GM19463 (cell line): ENCODE data around the gene CLRN3.

ENCODE experiments used
- ATAC-seq: cut with Tn5 transposase; IDR thresholded peaks from one replicate; pipeline ENCODE4 v1.9.1; 2021; ENCODE audit warnings: mild to moderate bottlenecking, moderate library complexity; ENCODE audit not compliant: unreplicated experiment

Gene CLRN3

DNA sequence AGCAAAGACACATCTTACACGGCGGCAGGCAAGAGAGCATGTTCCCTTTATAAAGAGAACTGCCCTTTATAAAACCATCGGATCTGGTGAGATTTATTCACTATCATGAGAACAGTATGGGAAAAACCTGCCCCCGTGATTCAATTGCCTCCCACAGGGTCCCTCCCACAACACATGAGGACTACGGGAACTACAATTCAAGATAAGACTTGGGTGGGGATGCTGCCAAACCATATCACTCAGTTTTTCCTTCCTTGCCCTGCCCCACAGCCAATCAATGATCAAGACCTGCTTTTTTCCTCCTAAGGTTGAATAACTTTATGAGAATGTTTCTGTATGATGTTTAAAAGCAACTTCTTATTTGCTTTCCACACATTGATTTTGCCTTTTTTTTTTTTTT lies 11.0 kb upstream of the CLRN3 start:
- ATAC-seq = no peak

DNA sequence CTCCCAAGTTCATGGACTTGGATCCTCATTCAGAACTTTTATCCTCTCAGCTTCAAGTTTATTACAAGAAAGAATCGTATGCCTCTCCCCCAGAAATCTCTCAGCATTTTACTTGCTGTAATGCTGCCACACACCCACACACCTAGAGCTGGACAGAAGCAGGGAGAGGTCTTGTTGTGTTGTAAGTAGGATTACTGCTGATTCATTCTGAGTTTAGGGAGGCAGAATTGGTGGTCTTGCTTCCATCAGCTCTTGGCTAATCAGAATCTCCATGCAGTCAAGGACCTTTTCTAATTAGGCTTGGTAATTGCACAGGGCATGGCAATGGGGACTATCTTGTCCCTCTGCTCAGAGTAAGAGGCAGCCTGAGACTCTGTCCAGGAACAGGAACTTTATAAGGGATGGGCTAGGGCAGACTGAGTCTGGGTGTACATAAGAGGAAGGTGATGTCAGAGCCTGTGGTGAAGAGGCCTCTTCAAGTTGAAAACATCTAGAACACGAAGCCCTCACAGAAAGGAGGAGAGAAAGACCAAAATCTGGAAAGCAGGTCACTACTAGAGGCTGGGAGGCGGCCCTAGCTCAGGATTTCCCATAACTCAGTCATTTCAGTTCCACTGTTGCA lies 7.1 kb upstream of the CLRN3 start:
- ATAC-seq = no peak

- no peak for ATAC-seq
Observed at GRCh38 chr10:127897177-127897576, 4.4 kb upstream of the CLRN3 start.

GRCh38 chr10:127896590-127896989 lies 3.8 kb upstream of the CLRN3 start:
- ATAC-seq = no peak

- no peak for ATAC-seq
Observed at GRCh38 chr10:127894146-127894545, 1.4 kb upstream of the CLRN3 start.

DNA sequence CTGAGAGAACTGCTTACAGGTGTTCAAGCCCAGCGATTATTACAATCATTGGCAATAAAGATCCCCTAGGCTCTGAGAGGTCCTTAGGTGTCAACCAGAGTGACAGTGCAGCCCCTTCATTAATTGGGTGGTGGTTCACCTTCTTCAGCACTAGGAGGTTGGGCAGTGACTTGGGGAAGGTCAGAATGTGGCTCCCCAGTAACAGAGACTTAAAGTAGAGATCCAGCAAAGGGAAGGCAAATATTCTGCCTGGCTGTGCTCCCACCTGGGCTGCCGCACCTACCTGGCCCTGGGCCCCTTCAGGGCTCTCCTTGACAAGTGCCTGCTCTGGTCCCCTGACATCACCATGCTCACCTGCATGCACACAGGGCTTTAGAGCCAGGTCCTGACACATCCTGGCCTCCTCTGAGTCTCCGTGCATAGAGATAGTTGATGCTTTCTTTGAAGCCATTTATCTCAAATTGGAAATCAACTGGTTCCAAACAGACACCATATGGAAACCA lies 1.9 kb downstream of the CLRN3 start:
- no peak for ATAC-seq

DNA sequence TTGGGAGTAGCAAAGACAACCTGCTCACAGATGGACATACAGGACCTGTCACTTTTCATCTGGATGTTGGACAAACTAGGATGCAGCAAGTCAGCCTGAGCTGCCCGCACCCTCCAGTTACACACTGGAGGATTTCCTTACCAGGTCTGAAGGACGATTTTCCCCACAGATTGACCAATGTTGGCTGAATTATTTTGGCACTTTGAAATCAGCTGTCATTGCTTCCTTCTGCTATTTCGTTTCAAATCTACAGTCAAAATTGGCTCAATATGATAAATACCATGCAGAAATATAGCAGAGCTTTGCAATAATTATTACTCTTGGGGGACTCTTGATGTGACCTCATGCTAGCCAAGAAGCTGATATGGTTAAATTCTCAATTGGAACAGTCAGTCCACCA lies 2.5 kb downstream of the CLRN3 start:
- no peak for ATAC-seq

GRCh38 chr10:127889605-127890195 lies 3.0 kb downstream of the CLRN3 start:
- no peak for ATAC-seq

DNA sequence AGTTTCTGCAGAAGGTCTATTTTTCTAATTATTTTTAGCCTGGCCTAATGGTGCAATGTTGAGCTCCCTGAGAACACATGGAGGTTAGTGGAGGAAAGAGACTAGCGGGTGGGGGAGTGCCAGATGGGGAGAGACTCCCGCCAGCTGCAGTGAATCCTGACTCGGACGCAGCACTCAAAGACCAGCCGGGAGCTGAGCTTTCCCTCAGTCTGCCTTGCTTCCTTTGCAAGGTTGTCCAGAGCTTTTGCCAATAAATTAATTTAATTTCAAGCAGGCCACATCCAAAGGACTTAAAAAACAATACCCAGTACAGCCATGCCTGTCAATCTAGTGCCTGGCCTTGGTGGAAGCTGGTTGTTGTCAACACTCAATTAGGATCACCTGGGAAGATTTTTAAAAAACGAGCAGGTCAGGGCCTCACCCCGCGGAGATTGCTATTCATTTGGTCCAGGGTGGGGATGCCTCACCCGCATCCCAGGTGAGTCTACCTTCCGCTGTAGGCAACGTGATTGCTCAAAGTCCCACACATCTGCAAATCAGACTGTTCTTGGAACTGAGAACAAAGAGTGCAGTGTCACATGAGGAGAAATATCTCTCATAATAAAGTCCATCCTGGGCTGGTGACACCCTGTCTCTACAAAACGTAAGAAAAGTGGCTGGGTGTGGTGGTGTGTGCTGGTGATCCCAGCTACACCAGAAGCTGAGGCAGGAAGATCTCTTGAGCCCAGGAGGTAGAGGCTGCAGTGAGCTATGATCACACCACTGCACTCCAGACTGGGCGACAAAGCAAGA lies 4.0 kb downstream of the CLRN3 start:
- no peak for ATAC-seq

GRCh38 chr10:127887541-127888415 lies 5.0 kb downstream of the CLRN3 start:
- ATAC-seq = no peak

GRCh38 chr10:127886371-127887051 lies 6.2 kb downstream of the CLRN3 start:
- no peak for ATAC-seq

DNA sequence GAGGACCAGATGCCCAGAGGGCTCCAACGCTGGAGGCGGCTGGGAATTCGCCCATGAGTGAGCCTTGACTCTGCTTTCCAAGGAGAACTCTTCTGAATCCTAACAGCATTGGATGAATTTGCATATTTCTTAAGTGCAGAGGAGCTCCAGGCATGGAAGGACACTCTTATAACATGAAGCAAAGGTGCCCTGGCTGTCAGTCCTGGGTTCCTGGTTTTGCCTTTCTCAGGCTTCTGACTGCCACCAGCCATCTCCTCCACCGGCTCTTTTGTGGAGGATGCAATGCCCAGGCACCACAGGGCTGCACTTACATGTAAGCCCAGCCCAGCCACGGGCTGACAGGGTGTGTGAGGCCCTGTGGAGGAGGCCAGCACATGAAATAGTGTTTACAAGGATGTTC lies 8.2 kb downstream of the CLRN3 start:
- no peak for ATAC-seq

DNA sequence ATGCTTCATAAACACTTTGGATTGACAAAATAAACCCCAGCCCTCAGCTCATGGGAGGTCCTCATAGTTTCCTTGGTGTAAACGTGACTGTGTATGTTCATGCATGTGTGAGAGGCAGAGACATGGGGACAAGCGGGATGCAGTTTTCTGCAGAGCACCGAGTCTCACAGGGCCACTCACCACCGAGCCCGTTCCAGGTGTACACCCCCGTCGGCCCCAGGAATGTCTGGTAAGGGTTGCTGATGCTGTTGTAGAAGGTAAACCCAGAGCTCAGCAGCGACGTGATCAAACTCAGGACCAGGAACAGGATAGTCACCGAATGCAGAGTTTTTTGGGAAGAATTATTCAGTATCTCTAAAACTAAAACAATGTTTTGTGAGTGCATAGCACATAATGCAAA lies 9.2 kb downstream of the CLRN3 start:
- no peak for ATAC-seq

DNA sequence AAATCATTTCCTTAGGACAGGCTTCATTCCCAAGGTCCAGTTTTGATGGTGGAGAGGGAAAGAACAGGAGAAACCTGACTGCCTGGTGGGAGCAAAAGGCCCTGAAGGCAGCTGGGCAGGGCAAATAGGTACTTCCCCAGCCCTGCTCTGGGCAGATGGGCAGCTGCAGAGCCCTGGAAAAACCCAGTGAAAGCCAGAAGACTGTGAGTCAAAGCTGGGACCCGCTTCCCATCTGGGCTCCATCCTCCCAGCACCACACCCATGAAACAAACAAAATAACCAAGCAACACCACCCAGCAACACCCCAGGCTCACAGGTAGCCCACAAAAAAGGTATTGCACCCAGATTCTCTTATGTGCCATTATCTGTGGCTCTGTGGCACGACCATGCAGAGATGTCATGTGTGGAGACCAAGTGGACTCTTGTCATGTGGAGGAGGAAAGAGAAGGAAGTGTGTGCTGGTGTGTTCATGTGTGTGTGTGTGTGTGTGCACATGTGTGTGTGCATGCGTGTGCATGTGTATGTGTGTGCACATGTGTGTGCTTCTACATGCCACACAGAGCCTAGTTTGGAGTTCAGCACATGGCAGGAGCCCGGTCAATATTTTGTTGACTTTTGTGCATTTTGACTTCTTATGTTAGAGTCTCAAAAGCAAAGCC lies 9.8 kb downstream of the CLRN3 start:
- peak; percentile 51 for ATAC-seq

DNA sequence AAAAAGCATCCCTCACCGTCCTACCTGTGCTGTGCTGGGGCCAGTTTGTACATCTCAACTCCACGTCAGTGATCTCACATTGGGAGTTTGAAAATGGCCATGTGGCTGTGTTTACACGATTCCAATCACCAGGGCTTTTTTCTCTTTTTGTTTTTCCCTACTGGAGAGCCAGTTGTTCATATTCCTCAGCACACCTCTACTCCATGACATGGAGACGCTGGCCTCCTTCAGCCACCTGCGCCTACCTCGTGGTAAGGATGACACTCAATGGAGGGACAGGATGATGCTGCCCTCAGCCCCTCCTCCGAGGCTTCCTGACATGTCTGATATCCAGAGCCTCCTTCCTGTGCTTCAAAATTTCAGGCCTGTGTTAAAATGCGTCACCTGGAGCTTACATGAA lies 10.3 kb downstream of the CLRN3 start:
- ATAC-seq = no peak

- no peak for ATAC-seq
Observed at GRCh38 chr10:127881262-127881661, 11.5 kb downstream of the CLRN3 start.

DNA sequence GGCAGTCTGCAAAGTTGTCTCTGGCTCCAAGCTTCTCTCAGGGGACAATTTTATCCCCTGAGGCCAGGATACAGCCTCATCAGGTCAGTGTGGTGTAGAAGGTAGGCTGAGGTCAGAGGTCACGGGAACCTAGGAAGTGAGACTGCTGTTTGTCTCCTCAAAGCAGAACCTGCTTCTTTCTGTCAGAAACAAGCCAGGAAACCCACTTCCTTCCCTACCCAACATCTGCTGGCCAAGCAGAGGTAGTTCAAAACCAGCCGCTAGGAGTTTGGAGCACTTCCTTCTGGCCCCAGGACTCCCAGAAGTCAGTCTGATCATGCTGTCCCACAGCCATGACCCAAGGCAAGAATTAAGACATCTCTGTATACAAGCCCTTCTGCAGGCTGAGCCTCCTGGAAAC lies 12.2 kb downstream of the CLRN3 start:
- ATAC-seq = no peak

- no peak for ATAC-seq
Observed at GRCh38 chr10:127878475-127879055, 14.2 kb downstream of the CLRN3 start.

GRCh38 chr10:127877699-127878098 lies 15.0 kb downstream of the CLRN3 start:
- no peak for ATAC-seq

GRCh38 chr10:127877116-127877515 lies 15.6 kb downstream of the CLRN3 start:
- no peak for ATAC-seq
